Cardiac atrium fibroblast (primary cell): ENCODE results near the gene FSHB. TPM values are rescaled to one million over a fixed set of nuclear protein-coding genes. Genes with fewer than 3 reads are reported as not detected.

Source experiments
- total RNA-seq: library from RNA; depleted of rRNA; stranded (reverse); fragments of >200 nt; gene quantifications from 2 replicates; pipeline ENCODE4 v1.2.3, GENCODE V29; 2015

The FSHB gene
- not detected in 2 replicates for total RNA-seq

DNA sequence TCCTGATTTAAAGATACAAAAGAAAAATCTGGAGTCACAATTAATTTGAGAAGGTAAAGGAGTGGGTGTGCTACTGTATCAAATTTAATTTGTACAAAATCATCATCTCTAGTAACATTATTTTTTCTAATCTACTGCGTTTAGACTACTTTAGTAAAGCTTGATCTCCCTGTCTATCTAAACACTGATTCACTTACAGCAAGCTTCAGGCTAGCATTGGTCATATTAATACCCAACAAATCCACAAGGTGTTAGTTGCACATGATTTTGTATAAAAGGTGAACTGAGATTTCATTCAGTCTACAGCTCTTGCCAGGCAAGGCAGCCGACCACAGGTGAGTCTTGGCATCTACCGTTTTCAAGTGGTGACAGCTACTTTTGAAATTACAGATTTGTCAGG lies at the start of gene FSHB:
Gene FSHB (plus strand): TSS at position 301 of the 400 bp plus-strand sequence. CDS start 889 bp downstream, outside the sequence.

Other genes starting within 250 kb of the FSHB start
- 1.1 TPM in 1 of 2 replicates, not detected in the other for gene KCNA4, start 214.0 kb upstream of the FSHB start, total RNA-seq
- gene ARL14EP, start 92.1 kb downstream of the FSHB start, total RNA-seq = 12.1 and 17.7 TPM in 2 replicates